HG03354 (cell line): ENCODE results near the gene SLAMF9.

Experiments
- ATAC-seq: cut with Tn5 transposase; IDR thresholded peaks from one replicate; pipeline ENCODE4 v1.9.1; 2021; ENCODE audit warnings: mild to moderate bottlenecking; ENCODE audit not compliant: unreplicated experiment, poor library complexity, severe bottlenecking

The SLAMF9 gene

GRCh38 chr1:159949123-159949522 is 4.9 kb downstream of the SLAMF9 start:
- ATAC-seq: no peak

GRCh38 chr1:159947942-159948341 is 6.1 kb downstream of the SLAMF9 start:
- ATAC-seq: no peak

DNA sequence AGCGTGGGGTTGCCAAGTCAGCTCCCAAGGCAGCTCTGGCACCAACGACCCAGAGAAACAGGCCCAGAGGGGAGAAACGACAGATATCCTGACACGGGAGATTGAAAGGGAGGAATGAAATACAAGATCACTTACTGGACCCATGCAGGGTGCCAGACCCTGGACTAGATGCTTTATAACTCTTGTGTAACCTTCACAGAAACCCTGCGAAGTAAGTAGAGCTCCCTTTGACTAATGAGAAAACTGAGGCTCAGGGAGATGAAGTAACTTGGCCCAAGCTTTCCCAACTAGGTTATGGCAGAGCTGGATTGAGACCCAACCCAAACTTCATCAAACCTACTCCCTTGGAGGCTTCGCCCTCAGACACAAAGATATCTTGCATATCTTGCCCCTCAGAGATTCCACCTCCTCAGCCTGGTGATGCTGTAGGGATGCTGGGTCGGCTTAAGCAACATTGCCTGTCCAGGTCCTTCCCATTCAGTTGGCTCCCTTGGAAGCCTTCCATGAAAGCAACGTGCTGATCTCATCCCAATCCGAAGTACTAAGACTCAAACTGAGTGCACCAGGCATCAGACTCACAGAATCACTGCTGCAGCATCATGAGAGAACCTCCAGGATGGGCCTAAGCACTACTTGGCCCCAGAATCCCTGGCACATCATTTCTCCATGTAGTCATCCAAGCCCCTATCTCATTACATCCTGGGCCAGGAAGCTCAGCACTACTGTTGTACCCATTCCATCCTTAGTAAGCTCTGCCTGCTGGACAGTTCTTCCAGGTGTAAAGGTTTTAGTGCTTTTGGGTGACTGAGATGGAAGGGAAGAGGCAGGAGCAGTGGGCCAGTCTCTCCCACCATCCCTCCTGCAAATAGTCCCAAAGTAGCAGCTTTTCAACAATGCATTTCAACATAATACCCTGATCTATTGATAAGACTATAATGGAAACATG is 7.5 kb downstream of the SLAMF9 start:
- no peak for ATAC-seq

DNA sequence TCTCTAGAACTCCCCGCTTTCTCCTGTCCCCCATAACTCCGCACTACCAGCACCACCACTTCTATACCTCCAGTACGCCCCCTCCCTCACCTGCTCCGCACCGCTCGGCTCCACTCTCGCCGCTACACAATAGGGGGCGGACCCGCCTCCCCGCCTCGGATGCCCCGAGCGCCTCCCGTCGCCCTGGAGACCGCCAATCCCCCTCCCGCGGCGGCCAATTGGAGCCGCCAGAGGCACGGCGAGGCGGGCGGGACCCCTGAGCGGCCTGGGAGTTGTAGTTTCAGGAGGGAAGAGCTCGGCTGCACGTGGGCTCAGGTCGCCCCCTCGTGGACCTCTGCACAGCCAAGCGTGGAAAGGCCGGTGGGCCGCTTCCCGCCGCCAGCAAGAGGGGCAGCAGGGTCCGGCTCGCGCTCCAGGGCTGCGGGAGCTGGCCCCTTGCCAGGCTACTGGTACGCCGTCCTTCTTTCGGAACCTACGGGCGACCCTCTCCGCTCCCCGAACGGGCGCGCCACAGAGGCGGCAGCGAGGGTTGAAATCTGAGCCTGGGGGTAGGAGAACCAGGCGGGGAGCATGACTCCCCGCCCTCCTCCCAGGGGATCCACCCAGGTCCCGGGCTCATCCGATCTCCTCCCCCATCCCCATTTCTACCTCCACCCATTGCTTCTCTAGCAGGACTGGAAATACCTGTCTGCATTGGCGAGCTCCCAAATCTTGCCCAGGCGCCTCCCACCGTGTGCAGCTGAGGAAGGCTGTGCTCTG is 8.4 kb downstream of the SLAMF9 start, which contains the start of gene IGSF9:
IGSF9 (minus strand) TSS at position 131 of the 759 bp plus-strand sequence. CDS start 2,159 bp downstream, outside the sequence.
- peak; percentile 72 for ATAC-seq

- no peak for ATAC-seq
Observed at GRCh38 chr1:159944623-159945455, 9.2 kb downstream of the SLAMF9 start.

DNA sequence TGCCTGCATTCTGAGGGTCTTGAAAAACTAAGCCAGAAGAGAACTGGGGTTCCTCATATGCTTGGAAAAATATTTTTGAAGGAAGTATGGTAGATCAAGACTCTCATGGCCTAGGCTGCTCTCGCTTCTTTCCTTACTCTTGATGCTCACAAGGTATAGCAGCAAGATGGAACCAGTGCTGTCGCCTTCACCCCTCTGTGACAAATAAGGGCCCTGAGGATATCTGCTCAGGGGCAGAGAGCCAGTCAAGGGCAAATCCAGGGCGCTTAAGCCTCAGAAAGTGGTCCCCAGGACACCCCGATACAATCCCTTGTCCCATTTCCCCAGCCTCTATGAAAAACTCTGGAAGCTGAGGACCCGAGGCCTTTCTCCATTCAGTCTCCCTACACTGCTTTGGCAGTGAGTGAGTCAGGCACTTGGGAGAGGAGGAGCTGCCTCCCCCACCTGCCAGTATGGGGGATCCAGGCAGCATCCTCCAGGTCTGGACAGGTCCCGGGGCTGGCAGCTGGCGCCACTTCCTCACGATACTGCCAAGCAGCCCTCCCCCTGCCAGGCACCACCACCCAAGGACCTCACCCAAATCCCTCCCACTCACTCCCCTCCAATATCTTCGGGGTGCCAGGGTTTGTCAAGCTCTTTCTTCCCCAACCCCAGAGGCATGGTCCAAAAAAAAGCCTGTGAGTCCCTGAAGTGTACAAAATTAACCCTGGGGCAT is 10.0 kb downstream of the SLAMF9 start:
- ATAC-seq: no peak

- no peak for ATAC-seq
Observed at GRCh38 chr1:159943278-159943640, 10.8 kb downstream of the SLAMF9 start.

GRCh38 chr1:159942632-159943277 is 11.3 kb downstream of the SLAMF9 start:
- ATAC-seq: no peak

DNA sequence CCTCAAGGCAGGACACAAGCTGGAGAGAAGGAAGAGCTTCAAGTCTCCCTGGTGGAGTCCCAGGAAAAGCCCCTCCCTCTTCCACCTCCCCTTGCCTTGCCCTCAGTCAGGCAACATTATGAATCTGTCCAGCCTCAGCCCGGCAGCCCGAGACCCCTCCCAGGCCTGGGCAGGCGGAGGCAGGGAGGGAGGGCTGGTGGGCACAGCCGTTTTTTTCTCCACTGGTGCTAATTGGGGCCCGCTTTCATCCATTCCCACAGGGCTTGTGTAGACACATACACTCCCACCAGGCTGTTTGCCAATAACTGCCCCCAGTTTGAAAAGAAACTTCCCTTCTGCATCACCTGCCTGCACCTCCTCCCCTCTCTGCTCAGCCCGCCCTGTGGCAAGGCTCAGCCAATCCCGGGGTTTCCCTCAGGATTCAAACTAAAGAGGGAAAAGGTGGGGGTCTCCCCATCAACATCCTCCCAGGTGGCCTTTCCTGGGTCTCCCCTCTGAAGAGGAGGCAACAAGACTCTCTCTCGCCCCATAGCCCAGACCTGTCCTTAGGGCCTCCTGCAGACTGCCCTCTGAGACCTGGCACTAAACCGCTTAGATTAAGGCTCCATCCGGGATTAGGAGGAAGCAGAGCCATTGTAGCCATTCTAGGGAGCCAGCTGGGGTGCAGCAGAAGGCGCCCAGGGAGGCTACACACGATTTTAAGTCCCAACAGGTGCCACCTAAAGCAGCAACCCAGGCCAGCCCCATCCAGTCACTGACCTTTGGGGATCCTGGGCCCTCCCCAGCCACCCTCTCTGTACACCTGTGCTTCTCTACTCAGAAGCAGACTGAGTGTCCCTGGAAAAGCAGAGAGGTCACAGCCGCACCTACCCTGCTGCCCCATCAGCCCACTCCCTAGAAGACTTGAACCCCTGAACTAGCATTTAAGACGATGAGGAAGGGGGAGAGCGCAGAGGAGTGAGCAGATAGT is 12.2 kb downstream of the SLAMF9 start:
- ATAC-seq: no peak

GRCh38 chr1:159941141-159941540 is 12.9 kb downstream of the SLAMF9 start:
- no peak for ATAC-seq

- no peak for ATAC-seq
Observed at GRCh38 chr1:159940006-159940620, 13.9 kb downstream of the SLAMF9 start.

- no peak for ATAC-seq
Observed at GRCh38 chr1:159939678-159940002, 14.4 kb downstream of the SLAMF9 start.

DNA sequence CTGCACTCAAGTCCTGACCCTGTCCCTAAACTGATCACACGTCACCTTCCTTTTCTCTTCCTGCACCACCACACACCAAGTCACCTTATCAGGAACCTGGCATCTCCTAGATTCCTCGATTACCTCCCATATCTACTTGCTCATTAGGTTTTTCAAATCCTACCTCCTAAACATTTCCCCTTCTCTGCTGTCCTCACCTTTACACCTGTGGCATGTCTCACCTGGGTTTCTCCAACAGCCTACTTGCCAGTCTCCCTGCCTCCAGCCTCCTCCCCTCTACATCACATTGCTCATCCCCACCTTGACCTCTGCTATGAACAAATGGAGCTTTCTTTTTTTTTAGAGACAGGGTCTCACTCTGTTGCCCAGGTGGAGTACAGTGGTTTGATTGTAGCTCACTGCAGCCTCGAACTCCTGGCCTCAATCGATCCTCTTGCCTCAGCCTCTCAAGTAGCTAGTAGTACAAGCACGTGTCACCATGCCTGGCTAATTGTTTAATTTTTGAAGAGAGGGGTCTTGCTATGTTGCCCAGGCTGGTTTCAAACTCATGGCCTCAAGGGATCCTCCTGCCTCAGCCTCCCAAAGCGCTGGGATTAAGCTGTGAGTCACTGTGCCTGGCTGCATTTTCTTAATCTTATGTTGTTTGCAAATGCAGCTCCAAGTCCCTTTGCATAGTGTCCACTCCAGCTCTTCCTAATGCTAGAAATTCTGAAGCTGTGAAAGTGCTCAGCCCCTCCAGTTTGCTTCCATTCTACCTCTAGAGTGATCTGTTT is 14.9 kb downstream of the SLAMF9 start:
- ATAC-seq: no peak

GRCh38 chr1:159938211-159938852 is 15.7 kb downstream of the SLAMF9 start:
- ATAC-seq: no peak

- no peak for ATAC-seq
Observed at GRCh38 chr1:159937054-159937750, 16.8 kb downstream of the SLAMF9 start.
